Type B pancreatic cell (in vitro differentiated cells): ENCODE measurements around the gene PPARG. TPM values are rescaled to one million over a fixed set of nuclear protein-coding genes. Genes with fewer than 3 reads are reported as not detected.
"Not testable (repeated sequence)": the region's sequence is repeated elsewhere in the genome, so short reads cannot be mapped to it uniquely, and the experiment has no call there.

Experiments
- DNase-seq: peaks from one replicate; pipeline ENCODE4 v3.0.0; 2021; ENCODE audit warnings: mixed read lengths; ENCODE audit not compliant: unreplicated experiment; ENCODE audit errors: extremely low spot score
- H3K27ac Mint-ChIP-seq: 2 replicates; pipeline ENCODE4 v1.8.0; 2021; ENCODE audit warnings: mild to moderate bottlenecking, mixed read lengths
- H3K27me3 Mint-ChIP-seq: 2 replicates; pipeline ENCODE4 v1.8.0; 2021; ENCODE audit warnings: mixed read lengths
- H3K36me3 Mint-ChIP-seq: 2 replicates; pipeline ENCODE4 v1.8.0; 2021; ENCODE audit warnings: mixed read lengths
- H3K4me1 Mint-ChIP-seq: one replicate; pipeline ENCODE4 v1.8.0; 2021; ENCODE audit warnings: mixed read lengths; ENCODE audit not compliant: unreplicated experiment
- H3K4me3 Mint-ChIP-seq: 2 replicates; pipeline ENCODE4 v1.8.0; 2021; ENCODE audit warnings: mild to moderate bottlenecking, mixed read lengths
- H3K9me3 Mint-ChIP-seq: 2 replicates; pipeline ENCODE4 v1.8.0; 2021; ENCODE audit warnings: mixed read lengths
- CTCF ChIP-seq: fragments of 200-600 bp; sonication (generic); conservative IDR thresholded peaks from 2 replicates; pipeline ENCODE4 v1.5.0; 2021; ENCODE audit warnings: antibody characterized with exemption, mild to moderate bottlenecking
- total RNA-seq: library from RNA; stranded (reverse); gene quantifications from 2 replicates; pipeline ENCODE4 v1.2.1, GENCODE V29; 2021; ENCODE audit warnings: low replicate concordance

The PPARG gene
- total RNA-seq, 1 donor from 2014 or later = 21.5 TPM

- no peak overlapping the region for H3K4me3 Mint-ChIP-seq
- DNase-seq = no peak
- peaks cover 3% of the 10 kb centered on the region for H3K27me3 Mint-ChIP-seq
- no peak for TF ChIP-seq CTCF
- no peak overlapping the region for H3K27ac Mint-ChIP-seq
- H3K36me3 Mint-ChIP-seq = no peaks in the 10 kb centered on the region
- H3K9me3 Mint-ChIP-seq = no peaks in the 10 kb centered on the region
- H3K4me1 Mint-ChIP-seq = no peaks in the 10 kb centered on the region
Observed at GRCh38 chr3:12454816-12455121, 165.9 kb downstream of the PPARG start.

GRCh38 chr3:12455740-12456139, 166.9 kb downstream of the PPARG start:
- Mint-ChIP-seq H3K27me3 (peaks cover 3% of the 10 kb centered on the region), H3K27ac (no peak overlapping the region), H3K36me3 (no peaks in the 10 kb centered on the region), H3K4me1 (no peaks in the 10 kb centered on the region), H3K9me3 (no peaks in the 10 kb centered on the region), H3K4me3 (no peak overlapping the region)
- no peak for TF ChIP-seq CTCF
- DNase-seq = no peak

GRCh38 chr3:12456441-12456840, 167.6 kb downstream of the PPARG start:
- Mint-ChIP-seq H3K27ac (no peak overlapping the region), H3K4me3 (no peak overlapping the region), H3K36me3 (no peaks in the 10 kb centered on the region), H3K27me3 (peaks cover 3% of the 10 kb centered on the region), H3K4me1 (no peaks in the 10 kb centered on the region), H3K9me3 (no peaks in the 10 kb centered on the region)
- DNase-seq = no peak
- no peak for TF ChIP-seq CTCF

- not testable (repeated sequence) for H3K4me1 Mint-ChIP-seq, H3K4me3 Mint-ChIP-seq, H3K36me3 Mint-ChIP-seq, H3K27me3 Mint-ChIP-seq, H3K27ac Mint-ChIP-seq, DNase-seq, H3K9me3 Mint-ChIP-seq
Observed at GRCh38 chr3:12457380-12457779, 168.5 kb downstream of the PPARG start.

- Mint-ChIP-seq H3K4me3 (no peak overlapping the region), H3K9me3 (no peaks in the 10 kb centered on the region), H3K27me3 (peaks cover 4% of the 10 kb centered on the region), H3K4me1 (no peaks in the 10 kb centered on the region), H3K36me3 (no peaks in the 10 kb centered on the region), H3K27ac (no peak overlapping the region)
- no peak for DNase-seq
- TF ChIP-seq CTCF = no peak
Observed at GRCh38 chr3:12458901-12459300, 170.0 kb downstream of the PPARG start.

GRCh38 chr3:12460127-12460526, 171.3 kb downstream of the PPARG start:
- DNase-seq = no peak
- Mint-ChIP-seq H3K9me3 (no peaks in the 10 kb centered on the region), H3K36me3 (no peaks in the 10 kb centered on the region), H3K27me3 (peaks cover 7% of the 10 kb centered on the region), H3K4me3 (no peak overlapping the region), H3K27ac (no peak overlapping the region), H3K4me1 (no peaks in the 10 kb centered on the region)
- TF ChIP-seq CTCF = no peak
